RWPE2 (cell line): ENCODE results near the gene PRKG1.

Experiments used
- ATAC-seq: fragments of 200-7000 bp; cut with Tn5 transposase; 3 replicates; pipeline ENCODE4 v1.9.1; 2021; ENCODE audit warnings: low read depth
- DNase-seq: peaks from one replicate; pipeline ENCODE4 v3.0.0-alpha.2; 2020; ENCODE audit warnings: low spot score
- H3K27ac ChIP-seq: fragments of 450-650 bp; 2 replicates; pipeline ENCODE4 v1.5.1; 2017; ENCODE audit warnings: mild to moderate bottlenecking; ENCODE audit not compliant: poor library complexity, severe bottlenecking
- H3K27me3 ChIP-seq: fragments of 250-450 bp; sonication (Bioruptor Pico); 2 replicates; pipeline ENCODE4 v1.5.1; 2021; ENCODE audit warnings: mild to moderate bottlenecking, moderate library complexity; ENCODE audit not compliant: insufficient read depth, poor library complexity, severe bottlenecking
- H3K36me3 ChIP-seq: fragments of 250-450 bp; sonication (Bioruptor Pico); 2 replicates; pipeline ENCODE4 v1.5.1; 2020; ENCODE audit warnings: low read depth, mild to moderate bottlenecking, moderate library complexity
- H3K4me1 ChIP-seq: fragments of 250-450 bp; sonication (Bioruptor Pico); 2 replicates; pipeline ENCODE4 v1.5.1; 2021; ENCODE audit warnings: mild to moderate bottlenecking, moderate library complexity; ENCODE audit not compliant: insufficient read depth, poor library complexity, severe bottlenecking
- H3K4me3 ChIP-seq: fragments of 250-450 bp; sonication (Bioruptor Pico); 2 replicates; pipeline ENCODE4 v1.5.1; 2021; ENCODE audit warnings: mild to moderate bottlenecking, moderate library complexity; ENCODE audit not compliant: severe bottlenecking
- H3K9me3 ChIP-seq: fragments of 250-450 bp; sonication (Bioruptor Pico); 2 replicates; pipeline ENCODE4 v1.5.1; 2021; ENCODE audit warnings: mild to moderate bottlenecking, moderate library complexity; ENCODE audit not compliant: severe bottlenecking
- CTCF ChIP-seq: fragments of 450-650 bp; IDR thresholded peaks from one replicate; pipeline ENCODE4 v1.5.1; 2017; ENCODE audit warnings: mild to moderate bottlenecking, moderate library complexity; ENCODE audit not compliant: poor library complexity, severe bottlenecking

PRKG1 gene

GRCh38 chr10:51083356-51083853 is 9.1 kb downstream of the PRKG1 start:
- H3K9me3 ChIP-seq, result no peaks in the 10 kb centered on the region
- no peak for ATAC-seq
- H3K36me3 ChIP-seq, result no peaks in the 10 kb centered on the region
- no peak for DNase-seq
- H3K4me1 ChIP-seq, result no peaks in the 10 kb centered on the region
- TF ChIP-seq CTCF, result no peak
- H3K27me3 ChIP-seq, result no peaks in the 10 kb centered on the region
- H3K4me3 ChIP-seq, result no peak overlapping the region
- no peak overlapping the region for H3K27ac ChIP-seq

GRCh38 chr10:51085204-51085603 is 10.9 kb downstream of the PRKG1 start:
- Histone ChIP-seq H3K27me3 (no peaks in the 10 kb centered on the region), H3K36me3 (no peaks in the 10 kb centered on the region), H3K9me3 (no peaks in the 10 kb centered on the region), H3K27ac (no peak overlapping the region), H3K4me1 (no peaks in the 10 kb centered on the region), H3K4me3 (no peak overlapping the region)
- no peak for DNase-seq
- ATAC-seq, result no peak
- TF ChIP-seq CTCF, result no peak

- Histone ChIP-seq H3K9me3 (no peaks in the 10 kb centered on the region), H3K27me3 (no peaks in the 10 kb centered on the region), H3K4me1 (no peaks in the 10 kb centered on the region), H3K27ac (no peak overlapping the region), H3K4me3 (no peak overlapping the region), H3K36me3 (no peaks in the 10 kb centered on the region)
- DNase-seq (no peak), ATAC-seq (no peak)
- TF ChIP-seq CTCF, result no peak
Observed at GRCh38 chr10:51086710-51087109, 12.4 kb downstream of the PRKG1 start.

GRCh38 chr10:51087114-51087513 is 12.8 kb downstream of the PRKG1 start:
- H3K27me3 ChIP-seq, result no peaks in the 10 kb centered on the region
- ATAC-seq (no peak), DNase-seq (no peak)
- no peak overlapping the region for H3K27ac ChIP-seq
- no peaks in the 10 kb centered on the region for H3K36me3 ChIP-seq
- no peaks in the 10 kb centered on the region for H3K9me3 ChIP-seq
- H3K4me3 ChIP-seq, result no peak overlapping the region
- no peak for TF ChIP-seq CTCF
- H3K4me1 ChIP-seq, result no peaks in the 10 kb centered on the region

- no peak overlapping the region for H3K27ac ChIP-seq
- H3K4me1 ChIP-seq, result no peaks in the 10 kb centered on the region
- no peak overlapping the region for H3K4me3 ChIP-seq
- H3K36me3 ChIP-seq, result no peaks in the 10 kb centered on the region
- no peak for TF ChIP-seq CTCF
- no peaks in the 10 kb centered on the region for H3K27me3 ChIP-seq
- DNase-seq, result no peak
- H3K9me3 ChIP-seq, result no peaks in the 10 kb centered on the region
- no peak for ATAC-seq
Observed at GRCh38 chr10:51090190-51090589, 15.9 kb downstream of the PRKG1 start.
